ENCODE measurements around the gene EIF2B2. TPM values are rescaled to one million over a fixed set of nuclear protein-coding genes. Genes with fewer than 3 reads are reported as not detected.

EIF2B2 gene
- total and polyA plus RNA-seq, 9 of the 15 experiments (the other 6 are each of a cell fraction or from before 2014, with no cell fraction given), result 10.6 to 94.1 (median 38.9) TPM

DNA sequence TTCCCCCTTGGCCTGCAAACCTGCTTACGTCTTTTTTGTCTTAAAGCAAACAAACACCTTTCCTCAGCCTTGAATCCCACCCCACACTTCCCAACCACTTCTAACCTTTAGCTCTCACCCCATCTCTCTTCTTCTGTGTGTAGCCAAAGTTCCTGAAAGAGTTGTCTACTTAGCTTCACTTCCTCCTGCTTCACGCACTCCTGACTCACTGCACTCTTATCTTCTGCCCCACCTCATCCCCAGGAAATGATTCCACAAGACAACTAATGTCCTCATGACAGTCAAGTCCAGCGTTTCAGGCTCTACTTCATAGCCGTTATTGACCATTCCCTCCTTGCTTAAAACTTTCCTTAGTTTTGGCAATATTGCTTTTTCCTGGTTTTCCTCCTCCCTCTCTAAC is 22.4 kb downstream of the EIF2B2 start (continued):
- no peak for TF ChIP-seq SOX6 (IDR thresholded peaks at IDR 0.05)
- TF ChIP-seq HEY1 (CRISPR knock-in tag; IDR thresholded peaks at IDR 0.05; ENCODE audit: borderline replicate concordance), result no peak
- TF ChIP-seq MTA3 (IDR thresholded peaks at IDR 0.05; ENCODE audit: borderline replicate concordance), result no peak
- no peak for TF ChIP-seq ZC3H11A (IDR thresholded peaks at IDR 0.05; ENCODE audit: low read depth, low read length)
- no peak for TF ChIP-seq ZFP36 (IDR thresholded peaks at IDR 0.05; ENCODE audit: low read depth, low read length, partially characterized antibody)
- TF ChIP-seq, protein P1, sequence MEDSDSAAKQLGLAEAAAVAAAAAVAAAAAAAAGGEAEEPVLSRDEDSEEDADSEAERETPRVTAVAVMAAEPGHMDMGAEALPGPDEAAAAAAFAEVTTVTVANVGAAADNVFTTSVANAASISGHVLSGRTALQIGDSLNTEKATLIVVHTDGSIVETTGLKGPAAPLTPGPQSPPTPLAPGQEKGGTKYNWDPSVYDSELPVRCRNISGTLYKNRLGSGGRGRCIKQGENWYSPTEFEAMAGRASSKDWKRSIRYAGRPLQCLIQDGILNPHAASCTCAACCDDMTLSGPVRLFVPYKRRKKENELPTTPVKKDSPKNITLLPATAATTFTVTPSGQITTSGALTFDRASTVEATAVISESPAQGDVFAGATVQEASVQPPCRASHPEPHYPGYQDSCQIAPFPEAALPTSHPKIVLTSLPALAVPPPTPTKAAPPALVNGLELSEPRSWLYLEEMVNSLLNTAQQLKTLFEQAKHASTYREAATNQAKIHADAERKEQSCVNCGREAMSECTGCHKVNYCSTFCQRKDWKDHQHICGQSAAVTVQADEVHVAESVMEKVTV (CRISPR knock-in tag; IDR thresholded peaks at IDR 0.05), result no peak
- no peak for TF ChIP-seq RBM15 (IDR thresholded peaks at IDR 0.05; ENCODE audit: insufficient read depth, low read length)
- TF ChIP-seq ZNF253 (CRISPR knock-in tag; conservative IDR thresholded peaks at IDR 0.05), result no peak
- no peak for TF ChIP-seq SIRT6 (IDR thresholded peaks at IDR 0.05; ENCODE audit: low read depth, low read length)
- TF ChIP-seq ZNF124 (CRISPR knock-in tag; IDR thresholded peaks at IDR 0.05), result no peak
- TF ChIP-seq, protein P2, sequence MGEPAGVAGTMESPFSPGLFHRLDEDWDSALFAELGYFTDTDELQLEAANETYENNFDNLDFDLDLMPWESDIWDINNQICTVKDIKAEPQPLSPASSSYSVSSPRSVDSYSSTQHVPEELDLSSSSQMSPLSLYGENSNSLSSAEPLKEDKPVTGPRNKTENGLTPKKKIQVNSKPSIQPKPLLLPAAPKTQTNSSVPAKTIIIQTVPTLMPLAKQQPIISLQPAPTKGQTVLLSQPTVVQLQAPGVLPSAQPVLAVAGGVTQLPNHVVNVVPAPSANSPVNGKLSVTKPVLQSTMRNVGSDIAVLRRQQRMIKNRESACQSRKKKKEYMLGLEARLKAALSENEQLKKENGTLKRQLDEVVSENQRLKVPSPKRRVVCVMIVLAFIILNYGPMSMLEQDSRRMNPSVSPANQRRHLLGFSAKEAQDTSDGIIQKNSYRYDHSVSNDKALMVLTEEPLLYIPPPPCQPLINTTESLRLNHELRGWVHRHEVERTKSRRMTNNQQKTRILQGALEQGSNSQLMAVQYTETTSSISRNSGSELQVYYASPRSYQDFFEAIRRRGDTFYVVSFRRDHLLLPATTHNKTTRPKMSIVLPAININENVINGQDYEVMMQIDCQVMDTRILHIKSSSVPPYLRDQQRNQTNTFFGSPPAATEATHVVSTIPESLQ (CRISPR knock-in tag; IDR thresholded peaks at IDR 0.05), result no peak
- no peak for TF ChIP-seq YBX1 (IDR thresholded peaks at IDR 0.05)
- no peak for TF ChIP-seq ZNF197 (CRISPR knock-in tag; IDR thresholded peaks at IDR 0.05; ENCODE audit: low read depth)
- TF ChIP-seq ZKSCAN3 (CRISPR knock-in tag; IDR thresholded peaks at IDR 0.05), result no peak
- no peak for TF ChIP-seq MAFK (IDR thresholded peaks at IDR 0.05; ENCODE audit: low read length)
- no peak for TF ChIP-seq ZNF75A (CRISPR knock-in tag; IDR thresholded peaks at IDR 0.05)
- no peak for TF ChIP-seq CAMTA2 (CRISPR knock-in tag; conservative IDR thresholded peaks at IDR 0.05)
- TF ChIP-seq ZNF347 (CRISPR knock-in tag; IDR thresholded peaks at IDR 0.05; ENCODE audit: low read depth), result no peak
- no peak for TF ChIP-seq NR4A1 (CRISPR knock-in tag; IDR thresholded peaks at IDR 0.05)
- no peak for TF ChIP-seq NR4A1 (tag; IDR thresholded peaks at IDR 0.05)
- TF ChIP-seq SNIP1 (IDR thresholded peaks at IDR 0.05; ENCODE audit: low read depth), result no peak
- TF ChIP-seq, protein P3, sequence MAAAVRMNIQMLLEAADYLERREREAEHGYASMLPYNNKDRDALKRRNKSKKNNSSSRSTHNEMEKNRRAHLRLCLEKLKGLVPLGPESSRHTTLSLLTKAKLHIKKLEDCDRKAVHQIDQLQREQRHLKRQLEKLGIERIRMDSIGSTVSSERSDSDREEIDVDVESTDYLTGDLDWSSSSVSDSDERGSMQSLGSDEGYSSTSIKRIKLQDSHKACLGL (CRISPR knock-in tag; IDR thresholded peaks at IDR 0.05; ENCODE audit: borderline replicate concordance, poor library complexity, severe bottlenecking), result no peak
- TF ChIP-seq, protein P4, sequence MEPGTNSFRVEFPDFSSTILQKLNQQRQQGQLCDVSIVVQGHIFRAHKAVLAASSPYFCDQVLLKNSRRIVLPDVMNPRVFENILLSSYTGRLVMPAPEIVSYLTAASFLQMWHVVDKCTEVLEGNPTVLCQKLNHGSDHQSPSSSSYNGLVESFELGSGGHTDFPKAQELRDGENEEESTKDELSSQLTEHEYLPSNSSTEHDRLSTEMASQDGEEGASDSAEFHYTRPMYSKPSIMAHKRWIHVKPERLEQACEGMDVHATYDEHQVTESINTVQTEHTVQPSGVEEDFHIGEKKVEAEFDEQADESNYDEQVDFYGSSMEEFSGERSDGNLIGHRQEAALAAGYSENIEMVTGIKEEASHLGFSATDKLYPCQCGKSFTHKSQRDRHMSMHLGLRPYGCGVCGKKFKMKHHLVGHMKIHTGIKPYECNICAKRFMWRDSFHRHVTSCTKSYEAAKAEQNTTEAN (CRISPR knock-in tag; IDR thresholded peaks at IDR 0.05), result no peak
- TF ChIP-seq TBL1XR1 (IDR thresholded peaks at IDR 0.05; ENCODE audit: low read length in 2 of 2), result no peak
- no peak for TF ChIP-seq TARDBP (IDR thresholded peaks at IDR 0.05)
- no peak; the same call in 1 of the 2 replicates for TF ChIP-seq SMARCA5 (IDR thresholded peaks at IDR 0.05)
- no peak for TF ChIP-seq PCBP1 (IDR thresholded peaks at IDR 0.05; ENCODE audit: low read depth, low read length, poor library complexity, severe bottlenecking)
